HG03558 (cell line): ENCODE results near the gene CAMSAP1.

Source experiments
- ATAC-seq: cut with Tn5 transposase; IDR thresholded peaks from one replicate; pipeline ENCODE4 v1.9.1; 2021; ENCODE audit warnings: moderate number of reproducible peaks; ENCODE audit not compliant: unreplicated experiment; ENCODE audit errors: extremely low read depth

CAMSAP1 gene

GRCh38 chr9:135857371-135857786 is 50.0 kb downstream of the CAMSAP1 start:
- ATAC-seq, result no peak

- ATAC-seq, result no peak
Measured at GRCh38 chr9:135851748-135852147, 55.6 kb downstream of the CAMSAP1 start.

GRCh38 chr9:135850737-135851136 is 56.6 kb downstream of the CAMSAP1 start:
- no peak for ATAC-seq

GRCh38 chr9:135849181-135849580 is 58.2 kb downstream of the CAMSAP1 start:
- ATAC-seq, result no peak

- no peak for ATAC-seq
Measured at GRCh38 chr9:135848341-135849047, 58.9 kb downstream of the CAMSAP1 start.

- ATAC-seq, result no peak
Measured at GRCh38 chr9:135847833-135848232, 59.5 kb downstream of the CAMSAP1 start.

- ATAC-seq, result no peak
Measured at GRCh38 chr9:135840539-135840938, 66.8 kb downstream of the CAMSAP1 start.

- ATAC-seq, result no peak
Measured at GRCh38 chr9:135840107-135840506, 67.2 kb downstream of the CAMSAP1 start.

- no peak for ATAC-seq
Measured at GRCh38 chr9:135839516-135839915, 67.8 kb downstream of the CAMSAP1 start.

GRCh38 chr9:135835131-135835530 is 72.2 kb downstream of the CAMSAP1 start:
- no peak for ATAC-seq

- no peak for ATAC-seq
Measured at GRCh38 chr9:135833864-135834263, 73.5 kb downstream of the CAMSAP1 start.

GRCh38 chr9:135830496-135830895 is 76.8 kb downstream of the CAMSAP1 start:
- no peak for ATAC-seq

GRCh38 chr9:135828656-135829055 is 78.7 kb downstream of the CAMSAP1 start:
- no peak for ATAC-seq

- no peak for ATAC-seq
Measured at GRCh38 chr9:135827866-135828580, 79.3 kb downstream of the CAMSAP1 start.

GRCh38 chr9:135827301-135827700 is 80.0 kb downstream of the CAMSAP1 start:
- no peak for ATAC-seq

- no peak for ATAC-seq
Measured at GRCh38 chr9:135826188-135826545, 81.2 kb downstream of the CAMSAP1 start.

GRCh38 chr9:135825435-135826187 is 81.7 kb downstream of the CAMSAP1 start:
- ATAC-seq, result no peak

- ATAC-seq, result no peak
Measured at GRCh38 chr9:135823036-135823435, 84.3 kb downstream of the CAMSAP1 start.

- no peak for ATAC-seq
Measured at GRCh38 chr9:135822374-135822755, 85.0 kb downstream of the CAMSAP1 start.

GRCh38 chr9:135821733-135822373 is 85.5 kb downstream of the CAMSAP1 start:
- no peak for ATAC-seq

GRCh38 chr9:135821116-135821515 is 86.2 kb downstream of the CAMSAP1 start:
- no peak for ATAC-seq
